Measurements from ENCODE around the gene FLAD1.

FLAD1 gene

DNA sequence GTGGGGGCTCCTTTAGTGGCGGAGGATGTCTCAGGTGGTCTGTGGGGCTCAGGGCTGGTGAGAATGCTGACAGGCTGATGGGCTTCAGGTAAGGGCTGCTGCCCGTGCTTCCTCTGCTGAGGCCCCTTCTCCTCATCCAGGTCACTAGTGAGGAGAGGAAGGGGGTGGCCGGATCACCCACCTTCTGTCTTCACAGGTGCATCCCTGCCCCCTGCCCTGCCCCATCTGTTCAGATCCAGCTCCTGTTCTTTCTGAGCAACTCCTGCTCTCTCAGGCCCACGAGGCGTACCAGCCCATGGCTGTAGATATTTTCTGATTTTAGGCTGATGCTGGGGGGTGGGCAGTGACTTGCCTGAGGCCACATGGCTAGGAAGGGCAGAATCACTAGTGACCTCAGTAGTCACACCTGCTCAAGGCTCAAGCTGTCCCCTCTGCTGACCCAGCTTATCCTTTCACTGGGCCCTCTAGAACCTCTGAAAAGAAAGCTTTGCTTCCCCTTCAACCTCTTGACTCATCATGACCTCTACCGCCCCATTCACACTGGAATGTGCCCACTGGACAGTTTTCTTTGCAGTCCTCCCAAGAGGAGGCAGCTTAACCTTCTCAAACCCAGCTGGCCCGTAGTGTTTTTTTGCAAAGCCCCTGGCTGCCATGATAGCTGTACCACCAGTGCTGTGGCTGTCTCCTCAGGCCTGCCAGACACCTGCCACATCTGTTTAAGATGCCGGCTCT, 35.6 kb downstream of the FLAD1 start:
- no peak for DNase-seq

GRCh38 chr1:155019377-155020245, 36.5 kb downstream of the FLAD1 start:
- DNase-seq = no peak

- DNase-seq = no peak
These were observed 39.2 kb downstream of the FLAD1 start for GRCh38 chr1:155022136-155022926.

GRCh38 chr1:155022927-155023236, 39.7 kb downstream of the FLAD1 start:
- DNase-seq = no peak

- no peak for DNase-seq
These were observed 40.5 kb downstream of the FLAD1 start for GRCh38 chr1:155023627-155024026.

DNA sequence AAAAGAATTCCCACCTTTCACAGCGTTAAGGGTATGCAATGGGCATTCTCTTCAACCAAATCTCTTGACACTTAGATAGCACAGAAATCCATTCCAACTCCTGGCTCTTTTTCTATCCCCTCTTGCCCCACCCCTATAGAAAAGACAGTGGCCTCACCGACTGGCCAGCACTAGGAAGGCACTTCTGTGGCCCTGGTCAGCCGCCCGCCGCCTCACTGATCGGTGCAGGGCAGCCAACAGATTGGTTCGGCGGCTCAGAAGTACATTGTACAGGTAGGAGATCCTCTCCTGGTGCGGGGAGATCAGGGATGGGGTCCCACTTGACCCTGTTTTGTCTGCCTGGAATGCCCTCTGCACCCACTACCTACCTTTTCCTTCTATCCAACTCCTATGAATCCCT, 41.2 kb downstream of the FLAD1 start:
- DNase-seq = no peak

DNA sequence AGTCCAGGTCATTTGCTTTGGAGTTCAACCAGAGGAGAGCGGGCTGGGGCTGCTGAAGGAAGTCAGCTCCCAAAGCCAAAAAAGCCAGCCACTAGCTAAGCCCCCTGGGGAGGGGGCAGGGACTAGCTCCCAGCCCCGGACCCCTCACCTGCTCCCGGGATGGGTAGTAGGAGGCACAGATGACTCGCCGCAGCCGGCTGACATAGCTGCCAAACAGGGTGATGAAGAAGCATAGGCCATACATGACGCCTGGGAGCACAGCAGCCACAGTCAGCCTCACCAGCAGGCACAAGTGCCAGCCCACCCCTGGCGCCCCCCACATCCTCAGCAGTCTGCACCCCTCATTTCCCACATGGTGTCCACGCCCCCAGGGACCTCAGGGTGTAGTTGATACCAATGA, 43.0 kb downstream of the FLAD1 start:
- no peak for DNase-seq

- no peak for DNase-seq
These were observed 43.4 kb downstream of the FLAD1 start for GRCh38 chr1:155026588-155026987.

DNA sequence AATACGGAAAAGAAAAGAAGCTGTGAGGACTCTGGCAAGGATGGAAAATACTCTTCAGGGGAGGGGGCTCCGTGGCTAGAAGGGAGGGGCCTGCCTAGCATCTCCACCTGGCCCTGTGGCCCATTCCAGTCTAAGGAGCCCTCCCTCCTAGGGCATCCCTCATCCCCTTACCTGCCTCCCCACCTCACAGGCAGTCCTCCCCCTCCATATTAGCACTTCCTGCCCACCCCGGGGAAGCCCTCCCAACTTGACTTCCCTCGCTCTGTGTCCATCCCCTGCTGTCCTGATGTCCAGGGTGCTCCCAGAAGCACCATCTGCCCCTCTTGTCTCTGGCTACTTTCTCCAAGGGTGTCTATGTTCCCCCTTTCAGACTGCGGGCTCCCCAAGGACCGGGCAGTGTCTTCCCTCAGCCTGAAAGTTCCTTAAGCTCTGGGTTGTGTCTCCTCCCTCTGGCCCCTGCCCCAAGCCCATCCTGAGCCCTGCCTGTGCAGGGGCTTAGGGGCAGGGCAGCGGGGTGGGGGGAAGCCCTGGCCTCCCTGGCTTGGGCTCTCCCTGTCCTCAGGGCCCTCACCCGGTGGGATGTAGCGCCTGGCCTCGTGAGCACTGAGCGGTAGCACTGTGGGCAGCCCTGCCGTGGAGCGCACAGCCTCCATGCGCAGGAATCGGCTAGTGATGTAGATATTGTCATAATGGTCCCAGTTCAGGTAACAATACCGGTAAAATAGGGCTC, 46.5 kb downstream of the FLAD1 start:
- DNase-seq = no peak

GRCh38 chr1:155030243-155030795, 47.2 kb downstream of the FLAD1 start:
- DNase-seq = no peak

- DNase-seq = no peak
These were observed 47.8 kb downstream of the FLAD1 start for GRCh38 chr1:155030899-155031298.

GRCh38 chr1:155032886-155033285, 49.7 kb downstream of the FLAD1 start:
- no peak for DNase-seq

DNA sequence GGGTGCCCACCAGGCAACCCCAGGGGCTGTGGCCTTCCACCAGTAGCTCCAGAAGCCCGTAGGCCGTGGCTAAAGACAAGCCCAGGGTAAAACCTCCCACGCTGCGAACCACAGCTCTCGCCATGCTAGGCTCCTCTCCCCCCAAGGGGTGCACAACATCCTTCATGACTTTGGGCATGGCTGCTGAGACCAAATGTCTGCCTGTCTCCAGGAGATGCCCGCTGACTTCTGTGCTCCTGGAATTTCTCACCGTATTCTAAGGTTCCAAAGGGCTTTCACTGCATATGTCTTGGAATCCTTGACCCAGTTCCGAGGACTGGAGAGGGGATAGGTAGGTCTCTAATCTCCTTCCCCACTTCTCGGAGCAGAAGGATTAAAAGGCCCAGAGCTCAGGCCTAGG, 50.4 kb downstream of the FLAD1 start, which contains the start of the genes DCST1 and DCST2:
Gene DCST1 (plus strand): TSS at position 301 of the 400 bp plus-strand sequence. CDS start 213 bp downstream, outside the sequence.
Gene DCST2 (minus strand): TSS at position 258 of the 400 bp plus-strand sequence. CDS start 80 bp downstream, at position 178.
- no peak for DNase-seq

GRCh38 chr1:155034318-155035208, 51.4 kb downstream of the FLAD1 start:
- DNase-seq = no peak

GRCh38 chr1:155035936-155036335, 52.8 kb downstream of the FLAD1 start:
- no peak for DNase-seq

DNA sequence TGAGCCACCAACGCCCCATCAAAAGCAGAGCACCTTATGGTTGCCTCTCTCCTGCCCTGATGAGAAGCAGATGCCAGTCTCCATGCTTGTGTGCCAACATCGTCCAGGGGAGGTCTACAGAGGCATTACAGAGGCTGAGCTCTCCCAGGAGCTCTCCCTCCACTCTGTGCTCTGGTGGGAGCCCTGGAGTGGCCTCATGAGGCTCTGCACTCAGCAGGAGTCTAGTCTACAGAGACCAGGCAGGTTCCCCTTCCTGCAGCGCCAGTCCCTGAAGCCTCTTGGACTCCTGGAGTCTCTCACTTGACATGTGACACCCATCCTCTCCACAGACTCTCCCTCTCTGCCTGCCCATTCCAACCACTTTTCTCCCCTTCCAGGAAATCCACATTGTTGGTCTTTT, 53.9 kb downstream of the FLAD1 start:
- no peak for DNase-seq

DNA sequence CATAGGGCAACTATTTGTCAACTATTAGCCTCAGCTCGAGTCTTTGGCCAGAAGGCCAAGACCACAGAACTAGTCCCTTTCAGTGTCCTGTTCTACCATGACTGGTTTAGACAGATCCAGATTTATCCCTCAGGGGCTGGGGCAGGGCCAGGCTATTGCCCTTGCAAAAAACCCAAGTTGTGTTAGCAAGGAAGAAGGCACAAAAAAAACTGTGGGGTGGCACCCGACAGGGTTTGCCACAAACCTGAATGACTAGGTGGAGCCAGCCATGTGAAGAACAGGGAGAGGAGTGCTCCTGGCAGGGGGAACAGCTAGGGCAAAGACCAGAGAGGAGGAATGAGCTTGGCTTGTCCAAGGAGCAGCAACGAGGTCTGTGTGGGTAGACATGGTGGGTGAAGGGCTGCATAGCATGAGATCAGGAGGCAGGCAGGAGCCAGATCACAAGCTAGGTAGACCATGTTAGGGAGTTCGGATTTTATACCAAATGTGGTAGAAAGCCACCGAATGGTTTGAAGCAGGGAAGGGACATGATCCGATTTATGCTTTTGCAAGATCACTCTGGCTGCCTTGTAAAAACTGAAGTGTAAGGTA, 54.8 kb downstream of the FLAD1 start:
- no peak for DNase-seq

GRCh38 chr1:155038602-155039307, 55.6 kb downstream of the FLAD1 start:
- no peak for DNase-seq

- no peak for DNase-seq
These were observed 56.1 kb downstream of the FLAD1 start for GRCh38 chr1:155039308-155039669.
